ENCODE results near the gene CELF5. TPM values are rescaled to one million over a fixed set of nuclear protein-coding genes. Genes with fewer than 3 reads are reported as not detected.

The CELF5 gene
- total and polyA plus RNA-seq, 10 of the 15 experiments (the other 5 are each of a cell fraction or from before 2014, with no cell fraction given), result 0.01 to 0.04 TPM; not detected in 8

DNA sequence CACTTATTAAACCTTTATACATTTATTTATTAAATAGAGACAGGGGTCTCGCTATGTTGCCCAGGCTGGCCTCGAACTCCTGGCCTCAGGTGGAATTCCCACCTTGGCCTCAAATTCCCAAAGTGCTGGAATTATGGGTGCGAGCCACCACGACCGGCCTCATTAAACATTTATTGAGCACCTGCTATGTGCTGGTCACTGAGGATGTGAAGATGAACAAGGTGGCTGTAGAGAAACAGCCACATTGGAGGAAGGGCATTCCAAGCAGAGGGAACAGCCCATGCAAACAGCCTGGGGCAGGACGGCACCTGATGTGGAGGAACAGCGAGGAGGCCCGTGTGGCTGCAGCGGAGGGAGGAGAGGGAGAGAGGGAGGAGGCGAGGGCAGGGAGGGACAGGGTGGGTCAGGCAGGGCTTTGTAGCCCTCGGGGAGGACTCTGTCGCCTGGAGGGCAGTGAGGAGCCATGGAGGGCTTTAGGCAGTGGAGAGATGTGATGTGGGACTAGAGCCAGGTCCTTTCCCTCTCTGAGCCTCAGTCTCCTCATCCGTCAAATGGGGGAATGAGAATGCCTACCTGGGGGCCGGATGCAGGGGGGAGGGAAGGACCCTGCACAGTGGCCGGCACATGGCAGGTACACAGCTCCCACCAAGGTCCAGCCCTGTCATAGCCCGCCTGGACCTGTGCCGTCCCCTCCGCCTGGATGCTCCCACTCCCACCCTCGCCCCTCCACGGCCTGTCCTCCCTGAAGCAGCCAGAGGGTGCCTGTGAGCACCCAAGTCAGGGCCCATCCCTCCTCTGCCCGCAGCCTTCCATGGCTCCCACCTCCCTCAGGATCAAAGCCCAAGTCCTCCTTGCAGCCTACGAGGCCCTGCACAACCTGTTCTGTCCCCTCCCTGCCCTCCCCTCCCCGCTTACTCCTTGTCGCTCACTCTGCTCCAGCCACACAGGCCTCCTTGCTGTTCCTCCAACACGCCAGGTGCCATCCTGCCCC, 120.4 kb downstream of the CELF5 start:
- 72% methylated on average over 14 of the region's 25 CpGs for WGBS (ENCODE audit: insufficient coverage, insufficient replicate concordance, low lambda C conversion rate, missing lambda C conversion rate)

More for the DNA sequence above, 120.4 kb downstream of the CELF5 start:
- DNase-seq (ENCODE audit: low read depth, low spot score) (no peak), ATAC-seq (no peak), FAIRE-seq (no peak)
- Histone ChIP-seq H3K79me2 (ENCODE audit: control insufficient read depth, insufficient read depth, low read length) (no peaks in the 10 kb centered on the region), H3K4me1 (ENCODE audit: control insufficient read depth, insufficient read depth, low read length) (no peaks in the 10 kb centered on the region), H3K4me3 (no peak overlapping the region), H3K4me2 (ENCODE audit: control insufficient read depth, insufficient read depth) (no peak overlapping the region), H3K27me3 (replicated peaks in 1 of 2; ENCODE audit: control insufficient read depth in 2 of 2, insufficient read depth in 2 of 2, low read length in 1 of 2) (no peaks in the 10 kb centered on the region; a peak in 2 of 4 replicates), H3K9ac (ENCODE audit: control insufficient read depth, insufficient read depth, low read length) (no peak overlapping the region), H3K36me3 (ENCODE audit: control insufficient read depth in 2 of 2, insufficient read depth in 2 of 2, low read length in 1 of 2) (no peaks in the 10 kb centered on the region), H4K20me1 (ENCODE audit: control insufficient read depth, insufficient read depth) (no peaks in the 10 kb centered on the region), H2AFZ (ENCODE audit: control insufficient read depth, low read depth, low read length) (no peak overlapping the region), H3K9me3 (replicated peaks; ENCODE audit: control insufficient read depth, insufficient read depth, low read length) (no peaks in the 10 kb centered on the region), H3K27ac (ENCODE audit: control insufficient read depth, insufficient read depth) (no peak overlapping the region)
- intact Hi-C loops (cut with micrococcal nuclease; ENCODE audit: unreplicated experiment), result loop anchor here (5.0 kb wide), 1 partner anchor 82 kb away; no protein-coding TSS in a partner anchor
- ChIA-PET POLR2A (no interaction called here), SMC1A (ENCODE audit: uncharacterized antibody, unreplicated experiment) (interaction anchor here (2.2 kb wide), 1 partner anchor 85 kb away, joined by 14 read pairs; no protein-coding TSS in a partner anchor), CTCF (interaction anchor here (2.1 to 3.0 kb wide), 2 partner anchors 85 to 125 kb away, joined by 5 to 24 read pairs; no protein-coding TSS in a partner anchor), RAD21 (ENCODE audit: unreplicated experiment) (interaction anchor here (0.6 to 2.0 kb wide), 2 partner anchors 40 to 84 kb away, joined by 3 to 19 read pairs; no protein-coding TSS in a partner anchor)
- BruUV-seq (replicated peaks), result no TSS peak
- in situ Hi-C loops (cut with MboI), result no loop called here
- TF ChIP-seq RBBP5 (conservative IDR thresholded peaks at IDR 0.05), result no peak
- TF ChIP-seq PAX5 (IDR thresholded peaks at IDR 0.05; ENCODE audit: borderline replicate concordance, low read depth, low read length), result no peak
- TF ChIP-seq, protein P1, sequence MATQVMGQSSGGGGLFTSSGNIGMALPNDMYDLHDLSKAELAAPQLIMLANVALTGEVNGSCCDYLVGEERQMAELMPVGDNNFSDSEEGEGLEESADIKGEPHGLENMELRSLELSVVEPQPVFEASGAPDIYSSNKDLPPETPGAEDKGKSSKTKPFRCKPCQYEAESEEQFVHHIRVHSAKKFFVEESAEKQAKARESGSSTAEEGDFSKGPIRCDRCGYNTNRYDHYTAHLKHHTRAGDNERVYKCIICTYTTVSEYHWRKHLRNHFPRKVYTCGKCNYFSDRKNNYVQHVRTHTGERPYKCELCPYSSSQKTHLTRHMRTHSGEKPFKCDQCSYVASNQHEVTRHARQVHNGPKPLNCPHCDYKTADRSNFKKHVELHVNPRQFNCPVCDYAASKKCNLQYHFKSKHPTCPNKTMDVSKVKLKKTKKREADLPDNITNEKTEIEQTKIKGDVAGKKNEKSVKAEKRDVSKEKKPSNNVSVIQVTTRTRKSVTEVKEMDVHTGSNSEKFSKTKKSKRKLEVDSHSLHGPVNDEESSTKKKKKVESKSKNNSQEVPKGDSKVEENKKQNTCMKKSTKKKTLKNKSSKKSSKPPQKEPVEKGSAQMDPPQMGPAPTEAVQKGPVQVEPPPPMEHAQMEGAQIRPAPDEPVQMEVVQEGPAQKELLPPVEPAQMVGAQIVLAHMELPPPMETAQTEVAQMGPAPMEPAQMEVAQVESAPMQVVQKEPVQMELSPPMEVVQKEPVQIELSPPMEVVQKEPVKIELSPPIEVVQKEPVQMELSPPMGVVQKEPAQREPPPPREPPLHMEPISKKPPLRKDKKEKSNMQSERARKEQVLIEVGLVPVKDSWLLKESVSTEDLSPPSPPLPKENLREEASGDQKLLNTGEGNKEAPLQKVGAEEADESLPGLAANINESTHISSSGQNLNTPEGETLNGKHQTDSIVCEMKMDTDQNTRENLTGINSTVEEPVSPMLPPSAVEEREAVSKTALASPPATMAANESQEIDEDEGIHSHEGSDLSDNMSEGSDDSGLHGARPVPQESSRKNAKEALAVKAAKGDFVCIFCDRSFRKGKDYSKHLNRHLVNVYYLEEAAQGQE (IDR thresholded peaks at IDR 0.05; ENCODE audit: low read depth, low read length), result no peak
- TF ChIP-seq, protein P2, sequence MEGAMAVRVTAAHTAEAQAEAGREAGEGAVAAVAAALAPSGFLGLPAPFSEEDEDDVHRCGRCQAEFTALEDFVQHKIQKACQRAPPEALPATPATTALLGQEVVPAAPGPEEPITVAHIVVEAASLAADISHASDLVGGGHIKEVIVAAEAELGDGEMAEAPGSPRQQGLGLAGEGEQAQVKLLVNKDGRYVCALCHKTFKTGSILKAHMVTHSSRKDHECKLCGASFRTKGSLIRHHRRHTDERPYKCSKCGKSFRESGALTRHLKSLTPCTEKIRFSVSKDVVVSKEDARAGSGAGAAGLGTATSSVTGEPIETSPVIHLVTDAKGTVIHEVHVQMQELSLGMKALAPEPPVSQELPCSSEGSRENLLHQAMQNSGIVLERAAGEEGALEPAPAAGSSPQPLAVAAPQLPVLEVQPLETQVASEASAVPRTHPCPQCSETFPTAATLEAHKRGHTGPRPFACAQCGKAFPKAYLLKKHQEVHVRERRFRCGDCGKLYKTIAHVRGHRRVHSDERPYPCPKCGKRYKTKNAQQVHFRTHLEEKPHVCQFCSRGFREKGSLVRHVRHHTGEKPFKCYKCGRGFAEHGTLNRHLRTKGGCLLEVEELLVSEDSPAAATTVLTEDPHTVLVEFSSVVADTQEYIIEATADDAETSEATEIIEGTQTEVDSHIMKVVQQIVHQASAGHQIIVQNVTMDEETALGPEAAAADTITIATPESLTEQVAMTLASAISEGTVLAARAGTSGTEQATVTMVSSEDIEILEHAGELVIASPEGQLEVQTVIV (IDR thresholded peaks at IDR 0.05; ENCODE audit: borderline replicate concordance, partially characterized antibody), result no peak
- no peak for TF ChIP-seq NFYA (IDR thresholded peaks at IDR 0.05; ENCODE audit: borderline replicate concordance, low read depth, low read length)
- TF ChIP-seq SIN3A (IDR thresholded peaks at IDR 0.05; ENCODE audit: low read depth, low read length), result no peak
- no peak for TF ChIP-seq ESRRA (IDR thresholded peaks at IDR 0.05; ENCODE audit: low read length)
- no peak for TF ChIP-seq POU2F2 (IDR thresholded peaks at IDR 0.05; ENCODE audit: borderline replicate concordance, low read depth, low read length)
